B cell (primary cell): Measurements from ENCODE around the gene NOL4L.

Source experiments
- CTCF ChIP-seq: fragments of 200-600 bp; IDR thresholded peaks from one replicate; pipeline ENCODE4 v1.8.0; 2022; ENCODE audit warnings: antibody characterized with exemption, mild to moderate bottlenecking
- EZH2 ChIP-seq: IDR thresholded peaks from 2 replicates; pipeline ENCODE4 v1.6.1; 2012; ENCODE audit warnings: borderline replicate concordance, low read depth, mild to moderate bottlenecking, moderate library complexity, low read length; ENCODE audit not compliant: insufficient read depth, poor library complexity, severe bottlenecking

GRCh38 chr20:32397567-32398084 is 187.5 kb downstream of the NOL4L start:
- TF ChIP-seq CTCF (no peak), EZH2 (no peak)
